Caco-2 (cell line): ENCODE results near the gene ARL8B. TPM values are rescaled to one million over a fixed set of nuclear protein-coding genes. Genes with fewer than 3 reads are reported as not detected.

Source experiments
- BruUV-seq: library from RNA; stranded (reverse); fragments of 400-500 nt; replicated peaks from 2 replicates; lab custom pipeline; 2021; lab: Mats Ljungman, UMichigan
- CTCF ChIA-PET: fragments of 300-600 bp; sonication (Branson Sonifier 250); formaldehyde crosslinking; loops from one replicate; lab custom pipeline; 2022; ENCODE audit warnings: antibody characterized with exemption; lab: Charles Lee
- POLR2A ChIA-PET: fragments of 300-600 bp; sonication (Branson Sonifier 250); formaldehyde crosslinking; loops from one replicate; lab custom pipeline; 2022; ENCODE audit warnings: antibody characterized with exemption; lab: Charles Lee
- DNase-seq, 2 experiments: peaks; one replicate each; pipeline versions ENCODE4 v3.0.0 to v3.0.0-alpha.2; 2020 to 2022
- H3K27me3 ChIP-seq: replicated peaks from 2 replicates; pipeline ENCODE4 v1.6.0; 2011; ENCODE audit warnings: low read length; ENCODE audit not compliant: control insufficient read depth, insufficient read depth
- H3K36me3 ChIP-seq: 2 replicates; pipeline ENCODE4 v1.5.1; 2011; ENCODE audit warnings: low read length; ENCODE audit not compliant: control insufficient read depth, insufficient read depth
- H3K4me1 ChIP-seq: fragments of 250-450 bp; sonication (Bioruptor Pico); 2 replicates; pipeline ENCODE4 v1.5.1; 2020; ENCODE audit warnings: mild to moderate bottlenecking
- H3K4me3 ChIP-seq: 2 replicates; pipeline ENCODE4 v1.5.1; 2011; ENCODE audit warnings: low read depth, mild to moderate bottlenecking, control low read depth, low read length
- H3K9me3 ChIP-seq: fragments of 250-450 bp; sonication (Bioruptor Pico); 2 replicates; pipeline ENCODE4 v1.5.1; 2020; ENCODE audit warnings: mild to moderate bottlenecking, moderate library complexity
- H3K27ac Mint-ChIP-seq: one replicate; pipeline ENCODE4 v1.8.0; 2022; ENCODE audit warnings: mixed read lengths; ENCODE audit not compliant: unreplicated experiment
- H3K27me3 Mint-ChIP-seq: one replicate; pipeline ENCODE4 v1.8.0; 2022; ENCODE audit warnings: mixed read lengths; ENCODE audit not compliant: insufficient read depth, unreplicated experiment
- H3K36me3 Mint-ChIP-seq: one replicate; pipeline ENCODE4 v1.8.0; 2022; ENCODE audit warnings: mild to moderate bottlenecking, mixed read lengths; ENCODE audit not compliant: insufficient read depth, unreplicated experiment
- H3K4me1 Mint-ChIP-seq: one replicate; pipeline ENCODE4 v1.8.0; 2022; ENCODE audit warnings: low read depth, mixed read lengths; ENCODE audit not compliant: unreplicated experiment
- H3K4me3 Mint-ChIP-seq: one replicate; pipeline ENCODE4 v1.8.0; 2022; ENCODE audit warnings: mild to moderate bottlenecking, moderate library complexity, mixed read lengths; ENCODE audit not compliant: unreplicated experiment
- H3K9me3 Mint-ChIP-seq: one replicate; pipeline ENCODE4 v1.8.0; 2022; ENCODE audit warnings: mixed read lengths; ENCODE audit not compliant: unreplicated experiment
- intact Hi-C: fragments of 100-400 bp; cut with micrococcal nuclease; formaldehyde crosslinking; loops from one replicate; pipeline ENCODE4 v1.10.0; 2022; ENCODE audit not compliant: unreplicated experiment
- total RNA-seq: library from RNA; stranded (reverse); gene quantifications from 2 replicates; pipeline ENCODE4 v1.2.3, GENCODE V29; 2022
- TF ChIP-seq, protein P1 (sequence below), 2 experiments: fragments of 200-600 bp in 1 of 2; IDR thresholded peaks; 1 replicate in 1 of 2; 2 replicates in 1 of 2; pipeline versions ENCODE4 v1.5.1 to v1.8.0; 2011 to 2022; ENCODE audit warnings: antibody characterized with exemption in 1 of 2, control low read depth in 1 of 2, inconsistent platforms in 1 of 2, low read depth in 1 of 2, low read length in 1 of 2, mild to moderate bottlenecking in 1 of 2, moderate library complexity in 1 of 2; ENCODE audit not compliant: insufficient read depth in 1 of 2, severe bottlenecking in 1 of 2, unreplicated experiment in 1 of 2

Gene ARL8B
- total RNA-seq, 1 experiment from 2014 or later: 65.0 TPM

DNA sequence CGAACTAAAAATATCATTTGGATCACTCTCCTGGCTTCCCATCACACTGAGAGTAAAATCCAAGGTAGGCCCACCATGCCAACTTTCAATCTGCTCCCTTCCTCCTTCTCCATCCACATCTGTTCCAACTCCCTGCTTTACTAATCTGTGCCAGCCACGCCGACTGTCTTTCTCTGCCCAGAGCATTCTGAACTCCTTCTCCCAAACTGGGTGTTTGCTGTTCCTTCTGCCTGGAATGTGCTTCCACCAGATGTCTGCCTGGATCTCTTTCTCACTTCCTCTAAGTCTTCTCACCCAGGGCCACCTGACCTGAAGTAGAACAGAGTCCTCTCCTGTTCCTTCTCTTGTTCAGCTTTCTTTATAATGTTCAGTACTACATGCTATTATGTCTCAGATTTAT, 5.6 kb upstream of the ARL8B start:
- no TSS peak for BruUV-seq
- Mint-ChIP-seq H3K36me3 (no peaks in the 10 kb centered on the region), H3K27me3 (no peaks in the 10 kb centered on the region), H3K4me1 (peaks cover 6% of the 10 kb centered on the region), H3K9me3 (no peaks in the 10 kb centered on the region), H3K4me3 (no peak overlapping the region), H3K27ac (peak overlapping the region; percentile 51)
- ChIA-PET CTCF (no interaction called here), POLR2A (no interaction called here)
- H3K27me3 ChIP-seq: no peaks in the 10 kb centered on the region
- TF ChIP-seq, protein P1, sequence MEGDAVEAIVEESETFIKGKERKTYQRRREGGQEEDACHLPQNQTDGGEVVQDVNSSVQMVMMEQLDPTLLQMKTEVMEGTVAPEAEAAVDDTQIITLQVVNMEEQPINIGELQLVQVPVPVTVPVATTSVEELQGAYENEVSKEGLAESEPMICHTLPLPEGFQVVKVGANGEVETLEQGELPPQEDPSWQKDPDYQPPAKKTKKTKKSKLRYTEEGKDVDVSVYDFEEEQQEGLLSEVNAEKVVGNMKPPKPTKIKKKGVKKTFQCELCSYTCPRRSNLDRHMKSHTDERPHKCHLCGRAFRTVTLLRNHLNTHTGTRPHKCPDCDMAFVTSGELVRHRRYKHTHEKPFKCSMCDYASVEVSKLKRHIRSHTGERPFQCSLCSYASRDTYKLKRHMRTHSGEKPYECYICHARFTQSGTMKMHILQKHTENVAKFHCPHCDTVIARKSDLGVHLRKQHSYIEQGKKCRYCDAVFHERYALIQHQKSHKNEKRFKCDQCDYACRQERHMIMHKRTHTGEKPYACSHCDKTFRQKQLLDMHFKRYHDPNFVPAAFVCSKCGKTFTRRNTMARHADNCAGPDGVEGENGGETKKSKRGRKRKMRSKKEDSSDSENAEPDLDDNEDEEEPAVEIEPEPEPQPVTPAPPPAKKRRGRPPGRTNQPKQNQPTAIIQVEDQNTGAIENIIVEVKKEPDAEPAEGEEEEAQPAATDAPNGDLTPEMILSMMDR (IDR thresholded peaks at IDR 0.05; ENCODE audit: insufficient read depth in 1 of 2, low read depth in 1 of 2, low read length in 1 of 2, severe bottlenecking in 1 of 2, unreplicated experiment in 1 of 2): no peak
- no peak overlapping the region for H3K4me3 ChIP-seq
- peaks cover under 1% of the 10 kb centered on the region; the same call in 1 of the 2 replicates for H3K4me1 ChIP-seq
- H3K36me3 ChIP-seq: no peaks in the 10 kb centered on the region
- 0 out of 2 replicates have a peak, but pooled peaks cover 2% of the 10 kb centered on the region for H3K9me3 ChIP-seq
- intact Hi-C loops: no loop called here
- no peak for DNase-seq

DNA sequence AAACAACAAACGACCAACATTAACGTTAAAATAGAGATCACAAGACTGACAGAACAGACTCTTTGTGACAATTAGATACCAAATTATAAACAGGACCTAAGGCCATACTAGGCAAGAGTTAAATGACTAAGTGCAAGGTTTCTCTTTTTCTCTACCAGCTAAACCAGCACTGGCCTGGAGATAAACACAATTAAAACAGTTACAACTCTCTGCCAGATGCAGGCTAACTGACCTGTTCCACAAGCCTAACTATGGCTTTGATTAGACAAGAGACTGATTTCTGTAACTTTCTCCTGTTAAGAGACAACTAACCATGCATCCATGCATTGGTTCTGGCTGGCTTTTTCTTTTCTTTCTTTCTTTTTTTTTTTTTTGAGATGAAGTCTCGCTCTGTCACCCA, 1.6 kb upstream of the ARL8B start:
- CTCF ChIA-PET: no interaction called here
- Mint-ChIP-seq H3K4me3 (no peak overlapping the region), H3K27me3 (no peaks in the 10 kb centered on the region), H3K9me3 (no peaks in the 10 kb centered on the region), H3K36me3 (peaks cover 14% of the 10 kb centered on the region), H3K4me1 (peaks cover 20% of the 10 kb centered on the region), H3K27ac (no peak overlapping the region)
- Histone ChIP-seq H3K4me3 (no peak overlapping the region), H3K36me3 (no peaks in the 10 kb centered on the region), H3K4me1 (peaks cover 3% of the 10 kb centered on the region; the same call in 1 of the 2 replicates), H3K9me3 (no peaks in the 10 kb centered on the region), H3K27me3 (no peaks in the 10 kb centered on the region)
- POLR2A ChIA-PET: no interaction called here
- DNase-seq: no peak
- intact Hi-C loops: loop anchor here (5.0 to 10.0 kb wide), 2 partner anchors 406 to 628 kb away; partner anchors contain the start of gene ITPR1
- TF ChIP-seq, protein P1 (IDR thresholded peaks at IDR 0.05; ENCODE audit: insufficient read depth in 1 of 2, low read depth in 1 of 2, low read length in 1 of 2, severe bottlenecking in 1 of 2, unreplicated experiment in 1 of 2): no peak
- no TSS peak for BruUV-seq

DNA sequence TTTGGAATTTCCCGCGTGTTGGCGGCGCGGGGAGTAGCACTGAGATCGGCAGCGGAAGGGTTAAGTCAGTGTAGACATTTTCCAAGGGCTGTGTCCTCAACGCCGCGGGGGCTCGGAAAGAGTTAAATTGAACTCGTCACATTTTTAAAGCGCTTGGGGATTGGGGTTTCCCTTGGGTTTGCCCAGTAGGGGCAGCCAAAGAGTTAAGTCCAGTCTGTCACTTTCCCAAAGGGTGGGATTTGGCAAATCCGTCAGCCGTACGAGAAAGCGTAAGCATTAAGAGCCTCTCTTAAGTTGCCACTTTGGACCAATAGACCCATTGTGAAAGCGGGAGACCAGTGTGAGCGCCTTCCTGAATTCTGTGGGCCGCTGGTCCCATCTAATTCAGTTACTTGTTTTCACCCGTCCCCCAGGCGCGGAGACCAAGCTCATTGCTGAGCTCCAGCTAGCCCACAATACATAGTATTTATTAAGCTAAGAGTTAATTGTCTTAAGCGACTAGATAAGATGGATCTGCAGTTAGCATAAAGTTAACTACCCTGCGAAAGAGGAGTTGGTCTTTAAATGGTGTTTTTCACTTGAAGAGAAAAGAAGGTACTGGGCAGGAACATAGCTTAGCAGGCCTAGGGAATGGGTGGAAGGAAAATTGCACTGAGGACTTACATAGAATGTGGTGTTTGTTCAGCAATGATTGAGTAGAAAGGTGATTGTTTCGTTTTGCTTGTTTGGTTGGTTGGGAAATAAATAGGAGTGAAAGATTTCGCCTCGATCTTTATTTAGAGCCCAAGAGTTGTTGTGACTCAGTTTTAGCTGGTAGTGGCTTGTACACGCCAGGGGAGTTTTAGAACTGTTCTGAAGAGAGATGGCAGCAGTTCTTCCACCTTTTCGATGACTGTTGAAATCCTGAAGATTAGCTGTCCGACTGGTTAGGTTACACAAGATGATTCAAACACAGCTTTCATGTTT, 932 bp downstream of the ARL8B start:
- H3K4me3 Mint-ChIP-seq: peak overlapping the region; percentile 84
- H3K36me3 Mint-ChIP-seq: peaks cover 20% of the 10 kb centered on the region
- DNase-seq: peak in 1 of 2 experiments; percentile 50
- BruUV-seq: TSS peak; percentile 91
- intact Hi-C loops: loop anchor here (1.0 to 10.0 kb wide), 4 partner anchors 16 to 631 kb away; partner anchors contain the start of genes EDEM1 and ITPR1
- ChIA-PET CTCF (interaction anchor here (1.0 to 1.4 kb wide), 2 partner anchors 16 to 22 kb away, joined by 5 to 7 read pairs; no protein-coding TSS in a partner anchor), POLR2A (interaction anchor here (0.6 to 1.1 kb wide), 3 partner anchors 16 to 65 kb away, joined by 3 to 5 read pairs (median 3); no protein-coding TSS in a partner anchor)
- H3K27me3 ChIP-seq: no peaks in the 10 kb centered on the region
- peaks cover 14% of the 10 kb centered on the region for H3K4me1 Mint-ChIP-seq
- peak overlapping the region; percentile 84 for H3K27ac Mint-ChIP-seq
- H3K36me3 ChIP-seq: no peaks in the 10 kb centered on the region
- H3K9me3 Mint-ChIP-seq: no peaks in the 10 kb centered on the region
- H3K4me3 ChIP-seq: peak overlapping the region; percentile 99
- TF ChIP-seq, protein P1 (IDR thresholded peaks at IDR 0.05; ENCODE audit: insufficient read depth in 1 of 2, low read depth in 1 of 2, low read length in 1 of 2, severe bottlenecking in 1 of 2, unreplicated experiment in 1 of 2): no peak
- no peaks in the 10 kb centered on the region for H3K9me3 ChIP-seq
- peaks cover 3% of the 10 kb centered on the region; the same call in 1 of the 2 replicates for H3K4me1 ChIP-seq
- H3K27me3 Mint-ChIP-seq: no peaks in the 10 kb centered on the region
